ENCODE data around the gene FABP1. TPM values are rescaled to one million over a fixed set of nuclear protein-coding genes. Genes with fewer than 3 reads are reported as not detected.

Gene FABP1
- polyA plus RNA-seq, 4 donors: 18.6 to 72.2 (median 23.2) TPM

GRCh38 chr2:88085602-88086001 lies 42.3 kb downstream of the FABP1 start:
- no peak for DNase-seq (ENCODE audit: low read depth in 4 of 4, low spot score in 2 of 4)

DNA sequence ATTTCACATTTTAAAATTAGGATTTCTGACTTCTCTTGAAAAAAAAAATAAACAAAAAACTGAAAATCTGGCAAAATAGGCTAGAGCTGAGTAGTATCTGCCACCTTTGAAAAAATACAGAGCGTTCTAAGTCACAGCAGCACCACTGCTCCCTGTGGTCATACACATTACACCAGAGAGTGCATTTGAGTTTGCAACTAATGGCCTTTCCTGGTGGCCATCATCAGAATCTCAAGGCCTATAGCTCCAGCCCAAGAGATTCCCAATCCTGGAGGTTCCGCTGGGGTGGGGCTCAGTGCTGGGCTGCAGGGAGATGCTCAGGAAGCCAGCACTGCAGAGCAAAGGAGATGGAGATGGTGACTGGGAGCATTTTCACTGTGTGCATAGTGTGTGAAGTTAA lies 42.8 kb downstream of the FABP1 start:
- no peak for DNase-seq (ENCODE audit: low read depth in 4 of 4, low spot score in 2 of 4)

DNA sequence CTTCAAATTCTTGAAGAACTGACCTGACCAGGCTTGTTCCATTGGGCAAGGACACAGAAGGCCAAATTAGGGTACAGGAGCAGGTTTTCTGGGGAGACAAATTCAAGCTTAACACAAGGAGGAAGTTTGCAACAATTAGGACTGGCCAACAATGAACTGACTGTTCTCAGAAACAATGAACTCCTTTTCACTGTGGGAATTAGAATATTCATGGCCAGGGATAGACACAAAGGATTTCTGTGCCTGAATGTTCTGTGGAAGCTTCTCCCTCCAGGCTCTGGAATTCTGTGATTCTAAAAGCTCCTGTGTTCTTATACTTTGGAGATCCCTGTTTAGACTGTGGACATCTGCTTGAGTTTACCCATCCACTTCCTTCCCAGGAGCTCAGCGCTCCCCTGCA lies 45.1 kb downstream of the FABP1 start:
- no peak for DNase-seq (ENCODE audit: low read depth in 4 of 4, low spot score in 2 of 4)

DNA sequence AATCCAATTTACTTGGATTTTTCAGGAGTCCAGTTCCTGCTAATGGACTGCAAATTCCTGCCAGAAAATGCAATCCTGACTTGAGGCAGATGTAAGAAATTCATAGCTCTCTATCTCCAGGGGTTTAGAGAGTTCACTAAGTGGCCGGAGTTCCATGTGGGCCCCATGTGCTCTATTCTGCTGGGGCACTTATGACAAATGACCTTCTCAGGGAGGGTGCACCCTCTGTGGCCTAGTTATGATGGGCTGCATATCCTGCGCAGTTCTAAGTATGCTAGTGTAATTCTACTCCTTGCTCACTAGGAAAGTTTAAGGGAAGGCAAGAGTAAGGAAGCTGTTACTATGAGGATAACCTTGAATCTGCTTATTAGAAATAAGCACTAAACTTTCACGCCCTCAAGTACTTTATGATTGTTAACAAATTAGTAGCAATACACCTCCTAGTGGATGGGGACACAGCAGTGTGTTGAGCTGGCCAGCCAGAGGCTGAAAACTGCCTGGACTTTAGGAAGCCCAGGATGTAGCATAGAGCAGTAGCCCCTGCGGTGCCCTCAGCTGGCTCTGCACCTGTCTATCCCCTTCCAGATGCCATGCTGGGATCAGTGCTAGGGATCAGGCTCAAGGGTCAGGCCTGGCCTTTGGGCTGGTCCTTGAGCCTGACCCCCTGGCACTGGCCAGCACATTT lies 45.8 kb downstream of the FABP1 start:
- DNase-seq (ENCODE audit: low read depth in 4 of 4, low spot score in 2 of 4): no peak

DNA sequence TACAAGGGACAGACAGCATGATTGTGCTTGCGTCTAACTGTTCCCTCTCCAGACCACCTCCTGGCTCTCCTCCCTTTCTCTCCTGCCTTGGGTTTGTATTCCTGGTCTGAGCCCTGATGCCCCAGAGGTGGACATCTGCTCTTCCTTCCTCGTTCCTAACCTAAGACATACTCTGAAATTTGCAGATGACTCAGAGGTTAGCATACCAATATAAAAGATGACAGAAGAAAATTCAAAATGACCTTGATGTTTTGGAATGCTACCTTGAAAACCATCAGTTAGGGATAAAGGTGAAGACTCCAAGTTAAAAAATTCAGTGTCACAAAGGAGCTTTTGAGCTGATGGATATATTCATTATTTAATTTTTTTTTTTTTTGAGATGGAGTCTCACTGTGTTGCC lies 47.3 kb downstream of the FABP1 start:
- DNase-seq (ENCODE audit: low read depth in 4 of 4, low spot score in 2 of 4): no peak

DNA sequence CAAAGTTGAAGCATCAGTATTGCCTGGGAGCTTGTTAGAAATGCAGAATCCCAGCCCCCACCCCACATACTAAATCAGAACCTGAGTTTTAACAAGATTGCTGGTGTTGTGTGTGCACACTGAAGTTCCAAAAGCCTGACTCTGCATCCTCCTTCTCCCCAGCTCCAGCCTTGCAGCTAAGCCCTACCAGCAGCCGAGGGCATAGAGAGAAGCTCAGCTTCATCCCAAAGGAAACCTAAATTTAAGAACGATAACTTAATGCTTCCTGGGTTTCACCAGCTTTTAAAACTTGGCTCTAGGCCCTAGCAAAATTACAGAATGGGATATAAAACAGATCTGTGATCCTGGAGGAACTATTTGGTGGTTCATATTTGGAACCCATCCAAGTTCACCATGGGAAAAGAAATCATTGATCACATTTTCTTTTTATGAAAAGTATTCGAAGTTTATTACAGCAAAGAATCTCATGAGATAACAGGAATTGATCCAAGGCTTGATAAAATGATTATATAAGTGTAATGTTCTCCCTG lies 49.2 kb downstream of the FABP1 start:
- DNase-seq (ENCODE audit: low read depth in 4 of 4, low spot score in 2 of 4): no peak

DNA sequence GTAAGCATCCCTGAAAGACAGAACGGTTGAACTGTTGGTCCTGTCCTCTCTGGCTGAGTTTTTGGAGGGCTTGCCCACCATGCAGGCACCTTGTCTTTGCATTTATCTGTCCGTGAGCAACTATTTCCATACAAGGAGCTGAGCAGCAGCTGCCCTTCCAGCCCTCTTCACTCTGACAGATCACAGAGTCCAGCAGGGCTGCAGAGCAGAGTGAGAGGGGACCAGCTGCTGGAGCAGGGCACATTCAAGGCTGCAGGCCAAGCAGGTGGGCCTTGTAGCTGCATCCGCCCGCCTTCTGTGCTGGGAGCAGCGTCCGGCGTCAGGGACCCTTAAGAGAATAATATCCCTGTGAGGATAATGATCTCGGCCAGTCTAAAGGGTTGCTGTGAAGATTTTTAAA lies 50.8 kb downstream of the FABP1 start:
- DNase-seq (ENCODE audit: low read depth in 4 of 4, low spot score in 2 of 4): no peak

GRCh38 chr2:88074854-88075292 lies 53.0 kb downstream of the FABP1 start:
- DNase-seq (ENCODE audit: low read depth in 4 of 4, low spot score in 2 of 4): no peak

GRCh38 chr2:88074150-88074549 lies 53.7 kb downstream of the FABP1 start:
- DNase-seq (ENCODE audit: low read depth in 4 of 4, low spot score in 2 of 4): no peak

Other genes with a start within 250 kb of the FABP1 start
- not detected for gene RNU2-63P, start 111.5 kb downstream of the FABP1 start, polyA plus RNA-seq (ENCODE audit: insufficient read length in 4 of 4)
- 10 to 100 TPM; 53.4 to 62.6 (median 56.0) TPM for gene KRCC1, start 72.3 kb downstream of the FABP1 start, polyA plus RNA-seq (ENCODE audit: insufficient read length in 4 of 4)
- not detected for gene SMYD1, start 60.2 kb downstream of the FABP1 start, polyA plus RNA-seq (ENCODE audit: insufficient read length in 4 of 4)
- 10 to 100 TPM; 21.9 to 52.2 (median 30.2) TPM for gene THNSL2, start 42.3 kb upstream of the FABP1 start, polyA plus RNA-seq (ENCODE audit: insufficient read length in 4 of 4)